Lung microvascular endothelial cell (primary cell): ENCODE results near the gene GPR17. TPM values are rescaled to one million over a fixed set of nuclear protein-coding genes. Genes with fewer than 3 reads are reported as not detected.

Experiments
- DNase-seq, 2 donors: peaks; one replicate each; pipeline versions ENCODE4 v3.0.0 to v3.0.0-alpha.2; 2010; ENCODE audit warnings: low read depth in 2 of 2
- total RNA-seq: library from RNA; depleted of rRNA; stranded (reverse); fragments of >200 nt; gene quantifications from 2 replicates; pipeline ENCODE4 v1.2.1, GENCODE V29; 2014

The GPR17 gene
- total RNA-seq, 1 donor from 2014 or later = not detected

DNA sequence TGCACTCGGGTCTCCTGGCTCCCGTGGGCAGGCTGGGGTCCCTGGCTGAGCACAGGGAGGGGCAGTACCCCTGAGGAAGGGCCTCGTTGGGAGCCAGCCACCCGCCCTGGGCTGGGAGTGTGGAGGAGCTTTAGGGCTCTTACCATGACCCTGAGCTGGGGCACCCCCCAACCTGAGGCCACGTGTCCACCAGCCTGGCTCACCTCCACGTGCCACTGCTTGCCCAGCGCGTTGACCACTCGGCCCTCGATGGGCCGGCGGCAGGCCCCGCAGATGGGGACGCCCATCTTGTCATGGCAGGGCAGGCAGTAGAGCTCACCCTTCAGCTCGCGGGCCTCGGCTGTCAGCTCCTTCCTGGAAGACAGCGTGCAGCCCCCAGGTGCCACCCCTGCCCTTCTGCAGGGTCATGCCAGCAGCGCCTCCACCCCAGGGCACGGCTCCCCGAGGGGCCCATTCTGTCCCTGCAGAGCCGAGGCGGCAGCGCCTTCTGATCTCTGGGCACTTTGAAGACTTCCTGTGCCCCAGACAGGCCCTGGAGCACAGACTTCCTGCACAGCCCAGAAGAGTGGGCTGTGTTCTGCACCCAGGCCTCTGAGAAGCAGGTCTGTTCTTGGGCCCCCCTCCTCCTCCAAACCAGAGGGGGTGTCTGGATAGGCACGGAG, 4.0 kb upstream of the GPR17 start:
- DNase-seq = no peak

DNA sequence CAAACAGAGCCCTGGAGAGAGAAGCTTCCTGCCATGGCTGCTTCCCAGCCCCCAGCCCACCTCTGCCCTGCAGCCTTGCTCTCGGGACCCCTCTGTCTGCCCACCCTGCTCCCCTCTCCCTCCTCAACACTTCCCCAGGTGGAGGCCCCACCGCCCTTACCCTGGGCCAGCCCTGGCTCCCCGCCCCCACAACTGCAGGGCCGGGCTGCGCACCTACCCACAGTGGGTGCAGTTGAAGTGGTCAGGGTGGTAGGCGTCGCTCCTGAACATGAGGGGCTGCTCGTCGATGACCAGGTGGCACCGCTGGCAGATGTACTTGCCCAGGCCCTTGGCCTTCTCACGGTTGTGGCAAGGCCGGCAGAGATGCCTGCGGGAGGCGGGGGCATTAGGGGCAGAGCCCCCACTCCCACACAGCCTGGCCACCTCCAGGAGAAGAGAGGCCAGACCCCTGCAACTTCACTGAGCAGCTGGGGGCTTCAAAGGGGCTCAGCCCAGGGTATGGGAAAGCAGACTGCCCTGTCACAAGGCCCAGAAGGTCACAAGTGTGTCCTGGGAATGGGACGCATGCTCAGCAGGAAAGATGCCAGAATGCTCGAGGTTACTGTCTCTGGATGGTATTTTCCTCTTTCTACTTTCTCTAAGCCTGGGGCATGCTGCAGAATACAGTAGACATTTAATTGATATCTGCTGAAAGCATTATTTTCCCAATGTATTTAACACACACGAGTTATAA, 3.1 kb upstream of the GPR17 start:
- DNase-seq = no peak

DNA sequence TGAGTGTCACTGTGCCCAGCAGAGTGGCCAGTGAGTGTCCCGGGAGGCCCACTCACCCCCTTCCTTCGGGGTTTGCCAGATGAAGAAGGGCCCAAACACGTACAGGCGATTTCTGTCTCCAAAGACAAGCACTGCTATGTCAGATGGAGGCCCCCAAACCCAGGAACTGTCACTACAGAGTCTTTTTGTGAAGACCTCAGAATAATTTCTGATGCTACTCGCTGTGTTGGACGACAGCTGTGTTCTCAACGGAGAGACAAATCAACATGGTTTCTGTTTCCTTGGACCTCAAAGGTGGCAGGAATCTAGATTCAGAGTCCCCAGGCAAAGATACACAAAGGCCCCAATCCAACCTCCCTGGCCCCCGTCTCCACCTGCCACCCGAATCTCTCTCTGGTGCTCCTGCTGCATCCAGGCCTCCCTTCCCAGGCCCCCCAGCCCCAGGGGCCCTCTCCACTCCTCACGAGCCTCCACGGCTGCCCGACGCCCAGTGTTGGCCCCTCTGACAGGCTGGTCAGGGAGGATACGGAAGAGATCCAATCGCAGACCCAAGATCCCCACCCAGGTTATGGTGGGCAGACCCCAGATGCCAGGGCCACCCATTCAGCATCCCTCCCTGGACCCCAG, 2.4 kb upstream of the GPR17 start:
- no peak for DNase-seq

DNA sequence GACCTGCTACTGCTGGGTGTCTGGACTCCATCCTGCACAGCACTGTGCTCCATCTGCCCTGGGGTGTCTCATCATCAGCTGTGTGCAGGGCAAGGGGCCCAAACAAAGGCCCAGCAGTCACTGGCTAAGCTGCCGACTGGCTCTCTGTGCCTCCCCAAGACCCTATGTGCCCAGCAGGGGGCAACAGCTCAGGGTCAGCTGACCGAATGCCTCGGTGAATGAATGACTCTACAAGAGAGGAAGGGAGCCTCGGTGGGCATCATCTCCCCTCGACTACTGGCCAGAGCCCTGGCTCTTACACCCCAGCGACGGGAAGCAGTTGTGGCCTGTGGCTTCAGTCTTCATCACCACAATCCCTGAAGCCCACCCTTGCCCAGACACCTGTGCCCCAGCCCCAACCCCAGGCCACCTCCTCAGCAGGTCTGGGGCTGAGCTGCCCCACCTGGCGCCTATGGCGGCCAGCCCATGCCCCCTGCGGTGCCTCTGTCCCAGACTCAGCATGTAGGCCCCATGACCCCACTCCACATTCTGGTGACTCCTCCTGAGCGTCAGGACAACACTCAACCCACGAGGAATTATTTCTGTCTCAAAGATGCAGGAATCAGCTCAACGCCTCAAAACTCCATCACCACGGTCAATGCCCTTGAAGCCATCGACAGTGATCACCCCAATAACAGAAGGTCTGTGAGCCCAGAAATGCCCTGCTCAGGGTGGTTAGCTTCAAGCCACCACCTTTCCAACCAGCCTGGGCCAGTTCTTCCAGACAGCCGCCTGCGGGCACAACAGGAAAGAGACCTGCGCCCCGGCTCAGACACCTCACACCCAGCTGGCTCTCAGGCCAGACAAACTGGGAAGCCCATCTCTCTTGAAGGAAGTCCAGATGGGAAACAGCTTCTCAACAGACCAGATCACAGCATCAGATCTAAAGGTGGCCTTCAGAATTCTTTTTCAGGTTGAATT, 1.6 kb upstream of the GPR17 start:
- peak in 1 of 2 donors; percentile 47 for DNase-seq

DNA sequence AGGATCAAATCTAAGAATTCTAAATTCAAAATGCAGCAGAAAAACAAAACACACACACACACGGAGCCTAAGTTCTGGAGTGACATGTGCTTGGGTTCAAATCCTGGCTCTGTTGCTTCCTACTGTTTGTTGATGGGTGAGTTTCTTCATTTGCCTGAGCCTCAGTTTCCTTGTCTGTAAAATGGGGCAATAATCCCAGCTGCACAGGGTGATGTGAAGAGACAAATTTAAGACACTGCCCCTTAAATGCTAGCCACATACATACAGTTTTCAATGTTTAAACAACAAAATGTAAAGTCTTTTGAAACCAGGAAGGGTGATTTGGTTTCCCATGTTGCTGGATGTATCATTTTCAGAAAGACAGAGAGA, 943 bp upstream of the GPR17 start:
- no peak for DNase-seq

DNA sequence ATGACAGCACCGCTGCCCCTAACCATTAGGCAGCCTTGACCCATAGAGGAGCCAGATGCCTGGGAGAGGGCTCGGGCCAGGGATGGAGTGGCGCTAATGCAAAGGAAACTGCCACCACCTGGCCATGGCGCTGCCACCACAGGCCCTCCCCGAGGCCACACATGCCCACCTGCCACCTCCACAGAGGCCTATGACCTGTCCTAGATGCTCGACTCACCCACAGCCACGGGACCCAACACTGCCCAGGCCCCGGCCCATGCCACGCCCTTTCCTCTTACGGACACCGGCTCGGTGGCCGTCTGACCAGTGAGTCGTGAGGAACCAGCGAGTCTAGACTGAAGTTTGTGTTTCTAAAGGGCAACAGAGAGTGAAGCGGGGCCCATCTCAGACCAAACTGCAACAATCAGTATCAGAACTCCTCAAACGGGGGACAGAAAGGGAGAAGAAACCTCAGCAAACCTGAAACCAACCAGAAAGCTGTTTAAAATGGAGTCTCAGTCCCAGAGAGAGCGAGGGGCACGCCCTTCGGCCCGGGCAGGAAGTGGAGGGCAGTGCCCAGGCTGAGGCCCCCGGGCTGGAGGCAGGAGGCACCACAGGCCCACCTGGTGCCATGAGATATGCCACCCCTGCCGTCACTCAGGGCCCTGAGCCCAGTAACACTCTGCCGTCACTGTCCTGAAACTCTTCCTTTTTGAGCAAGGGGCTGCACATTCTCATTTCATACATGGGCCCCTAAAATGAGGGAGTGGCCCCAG, 711 bp downstream of the GPR17 start:
- DNase-seq = peak in 1 of 2 donors; percentile 51

DNA sequence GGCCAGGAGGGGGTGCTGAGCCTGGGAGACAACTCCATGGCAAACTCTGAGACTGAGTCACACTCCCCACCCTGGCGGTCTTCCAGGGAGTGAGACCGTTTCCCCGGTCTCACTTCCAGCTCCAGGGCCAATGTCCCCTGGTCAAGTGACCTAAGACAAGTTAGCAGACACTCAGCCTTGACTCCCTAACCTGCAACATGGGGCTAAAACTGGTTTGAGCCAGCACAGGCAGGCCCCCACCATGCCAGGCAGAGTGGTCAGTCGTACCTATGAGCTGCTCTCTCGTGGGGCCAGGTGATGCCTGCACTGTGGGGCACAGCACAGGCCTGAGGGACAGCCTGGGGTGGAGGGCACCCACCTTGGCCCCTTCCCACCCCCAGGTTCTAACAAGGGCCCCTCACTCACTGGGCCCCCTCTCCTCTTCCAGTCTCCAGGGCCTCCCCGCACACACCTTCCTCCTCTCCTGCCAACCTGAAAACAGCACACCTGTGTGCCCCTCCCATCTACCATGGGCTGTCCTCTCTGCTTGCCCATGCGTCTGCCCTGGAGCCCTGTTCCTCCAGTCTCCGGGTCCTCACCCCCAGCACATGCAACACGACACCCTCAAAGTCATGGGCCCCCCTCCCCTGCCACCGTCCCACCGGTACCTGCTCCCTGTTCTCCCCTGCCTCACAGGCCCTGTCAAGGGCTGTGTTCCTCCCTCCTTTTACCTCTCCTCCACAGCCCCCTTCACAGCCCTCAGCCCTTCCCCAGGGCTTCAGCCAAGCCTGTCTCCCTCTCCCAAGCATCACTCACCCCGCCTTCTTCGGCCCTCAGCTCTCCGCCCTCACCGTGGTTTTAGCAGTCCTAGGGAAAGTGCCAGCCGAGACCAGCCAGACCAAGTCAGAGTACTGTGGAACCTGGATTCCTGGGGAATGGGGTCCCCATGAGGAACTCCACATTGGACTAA, 1.6 kb downstream of the GPR17 start:
- DNase-seq = peak; percentile 50 to 82

DNA sequence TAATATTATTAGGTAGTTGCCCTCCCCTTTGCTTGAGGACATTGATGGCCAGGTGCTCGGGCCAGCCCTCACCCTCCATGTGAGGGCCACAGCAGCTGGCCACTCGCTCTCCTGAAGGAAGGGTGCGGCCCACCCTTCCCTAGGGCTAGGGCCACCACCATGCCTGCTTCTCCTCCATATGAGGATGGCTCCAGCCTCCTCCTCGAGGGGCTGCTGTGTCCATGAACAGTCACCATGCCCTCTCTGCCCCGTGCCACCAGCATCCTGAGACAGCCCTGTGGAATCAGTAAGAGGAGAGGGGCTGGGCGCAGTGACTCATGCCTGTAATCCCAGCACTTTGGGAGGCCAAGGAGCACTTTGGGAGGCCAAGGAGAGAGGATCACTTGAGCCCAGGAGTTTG, 2.4 kb downstream of the GPR17 start:
- DNase-seq = no peak

DNA sequence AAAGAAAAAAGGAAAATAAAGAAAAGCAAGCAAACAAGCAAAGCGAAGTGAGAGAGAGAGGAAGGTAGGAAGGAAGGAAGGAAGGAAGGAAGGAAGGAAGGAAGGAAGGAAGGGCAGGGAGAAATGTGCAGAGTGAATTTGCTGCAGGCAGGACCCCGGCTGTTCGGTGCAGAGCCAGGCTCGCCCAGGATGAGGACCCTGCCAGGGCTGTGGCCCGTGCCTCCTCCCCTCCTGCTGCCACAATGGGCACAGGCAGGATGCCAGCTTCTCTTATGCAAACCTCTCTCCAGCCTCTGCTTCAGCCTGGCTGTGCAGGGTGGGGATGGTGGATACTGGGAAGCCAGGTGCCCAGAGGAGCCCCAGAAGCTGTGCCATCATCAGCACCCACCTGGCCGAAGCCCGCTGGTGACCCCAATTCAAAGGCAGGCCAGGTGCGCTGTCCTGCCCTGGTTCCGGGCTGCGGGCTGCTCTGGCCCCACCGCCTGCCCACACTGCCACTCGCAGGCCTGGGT, 3.2 kb downstream of the GPR17 start:
- no peak for DNase-seq

DNA sequence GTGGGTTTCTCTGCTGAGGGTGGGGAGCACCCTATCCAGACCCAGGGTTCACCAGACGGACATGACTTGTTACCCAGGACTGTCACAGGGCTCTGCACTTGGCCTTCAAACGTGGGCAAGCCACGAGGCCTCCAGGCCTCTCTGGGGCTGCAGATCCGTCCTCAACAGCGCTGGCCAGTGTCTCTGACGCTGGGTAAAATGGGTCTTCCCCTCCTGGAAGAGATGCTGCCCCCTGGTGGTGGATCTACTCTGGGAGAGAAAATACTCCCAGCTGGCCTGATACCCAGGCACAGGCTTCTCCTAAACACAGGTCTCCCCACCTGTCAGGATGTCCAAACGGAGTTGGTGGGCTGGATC, 3.7 kb downstream of the GPR17 start:
- peak; percentile 89 for DNase-seq

DNA sequence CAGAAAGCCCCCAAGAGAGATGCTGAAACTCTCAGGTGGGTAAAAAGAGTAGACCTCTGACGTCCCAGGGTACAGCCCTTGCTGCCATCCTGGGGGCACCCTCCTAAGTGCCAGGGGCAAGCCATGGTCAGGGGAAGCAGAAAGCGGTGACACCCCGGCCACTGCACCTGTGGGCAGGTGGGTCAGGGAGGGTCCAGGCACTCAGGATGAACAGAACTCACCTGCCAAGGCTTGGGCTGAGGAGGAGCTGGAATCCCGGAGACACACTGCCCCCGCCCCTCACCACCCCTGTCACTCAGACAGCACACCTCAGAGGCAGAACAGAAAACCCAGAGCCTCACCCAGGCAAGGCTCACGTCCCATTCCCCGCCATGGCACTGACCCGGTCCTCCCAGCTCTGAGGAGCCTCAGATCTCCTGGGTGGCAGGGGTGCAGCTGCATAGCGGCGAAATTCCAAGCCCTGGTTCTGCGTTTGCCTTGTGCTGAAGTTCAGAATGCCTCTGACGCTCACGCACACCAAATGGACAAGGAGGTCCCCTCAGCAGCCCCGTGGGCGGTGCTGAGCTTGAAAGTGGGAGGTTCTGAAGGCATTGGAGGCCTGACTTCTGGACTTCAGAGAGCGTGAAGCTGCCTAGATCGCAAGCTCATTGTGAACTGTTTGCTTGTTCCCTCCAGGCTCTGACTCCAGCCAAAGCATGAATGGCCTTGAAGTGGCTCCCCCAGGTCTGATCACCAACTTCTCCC, 4.3 kb downstream of the GPR17 start:
- DNase-seq = no peak

DNA sequence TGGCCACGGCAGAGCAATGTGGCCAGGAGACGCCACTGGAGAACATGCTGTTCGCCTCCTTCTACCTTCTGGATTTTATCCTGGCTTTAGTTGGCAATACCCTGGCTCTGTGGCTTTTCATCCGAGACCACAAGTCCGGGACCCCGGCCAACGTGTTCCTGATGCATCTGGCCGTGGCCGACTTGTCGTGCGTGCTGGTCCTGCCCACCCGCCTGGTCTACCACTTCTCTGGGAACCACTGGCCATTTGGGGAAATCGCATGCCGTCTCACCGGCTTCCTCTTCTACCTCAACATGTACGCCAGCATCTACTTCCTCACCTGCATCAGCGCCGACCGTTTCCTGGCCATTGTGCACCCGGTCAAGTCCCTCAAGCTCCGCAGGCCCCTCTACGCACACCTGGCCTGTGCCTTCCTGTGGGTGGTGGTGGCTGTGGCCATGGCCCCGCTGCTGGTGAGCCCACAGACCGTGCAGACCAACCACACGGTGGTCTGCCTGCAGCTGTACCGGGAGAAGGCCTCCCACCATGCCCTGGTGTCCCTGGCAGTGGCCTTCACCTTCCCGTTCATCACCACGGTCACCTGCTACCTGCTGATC, 4.9 kb downstream of the GPR17 start:
- DNase-seq = no peak

DNA sequence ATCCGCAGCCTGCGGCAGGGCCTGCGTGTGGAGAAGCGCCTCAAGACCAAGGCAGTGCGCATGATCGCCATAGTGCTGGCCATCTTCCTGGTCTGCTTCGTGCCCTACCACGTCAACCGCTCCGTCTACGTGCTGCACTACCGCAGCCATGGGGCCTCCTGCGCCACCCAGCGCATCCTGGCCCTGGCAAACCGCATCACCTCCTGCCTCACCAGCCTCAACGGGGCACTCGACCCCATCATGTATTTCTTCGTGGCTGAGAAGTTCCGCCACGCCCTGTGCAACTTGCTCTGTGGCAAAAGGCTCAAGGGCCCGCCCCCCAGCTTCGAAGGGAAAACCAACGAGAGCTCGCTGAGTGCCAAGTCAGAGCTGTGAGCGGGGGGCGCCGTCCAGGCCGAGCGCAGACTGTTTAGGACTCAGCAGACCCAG, 5.4 kb downstream of the GPR17 start:
- no peak for DNase-seq

DNA sequence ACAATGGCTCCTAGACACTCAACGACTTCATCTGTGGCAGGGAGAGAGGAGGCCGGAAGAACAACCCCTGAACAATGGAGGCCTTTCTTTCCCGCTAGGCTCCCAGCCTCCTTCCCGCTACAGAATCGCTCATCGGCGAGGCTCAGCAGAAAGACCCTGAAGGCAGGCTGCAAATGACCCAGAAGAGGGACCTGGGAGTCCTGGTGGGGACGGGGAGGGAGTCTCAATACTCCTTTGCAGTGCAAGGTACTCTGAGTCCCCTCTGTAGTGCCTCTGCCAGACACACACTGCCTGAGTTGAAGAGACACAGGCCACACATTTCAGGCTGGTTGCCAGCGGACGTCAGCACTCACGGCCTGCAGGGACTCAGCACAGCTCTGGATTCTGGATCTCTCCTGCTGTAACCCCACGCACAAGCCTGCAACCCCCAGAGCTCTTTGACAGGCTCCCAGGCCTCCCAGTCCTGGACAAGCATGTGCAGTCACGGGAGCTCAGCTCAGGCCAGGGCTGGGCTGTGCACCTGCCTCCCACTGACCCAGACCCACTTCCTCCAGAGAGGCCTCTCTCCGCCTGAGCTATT, 6.1 kb downstream of the GPR17 start:
- peak in 1 of 2 donors; percentile 48 for DNase-seq

DNA sequence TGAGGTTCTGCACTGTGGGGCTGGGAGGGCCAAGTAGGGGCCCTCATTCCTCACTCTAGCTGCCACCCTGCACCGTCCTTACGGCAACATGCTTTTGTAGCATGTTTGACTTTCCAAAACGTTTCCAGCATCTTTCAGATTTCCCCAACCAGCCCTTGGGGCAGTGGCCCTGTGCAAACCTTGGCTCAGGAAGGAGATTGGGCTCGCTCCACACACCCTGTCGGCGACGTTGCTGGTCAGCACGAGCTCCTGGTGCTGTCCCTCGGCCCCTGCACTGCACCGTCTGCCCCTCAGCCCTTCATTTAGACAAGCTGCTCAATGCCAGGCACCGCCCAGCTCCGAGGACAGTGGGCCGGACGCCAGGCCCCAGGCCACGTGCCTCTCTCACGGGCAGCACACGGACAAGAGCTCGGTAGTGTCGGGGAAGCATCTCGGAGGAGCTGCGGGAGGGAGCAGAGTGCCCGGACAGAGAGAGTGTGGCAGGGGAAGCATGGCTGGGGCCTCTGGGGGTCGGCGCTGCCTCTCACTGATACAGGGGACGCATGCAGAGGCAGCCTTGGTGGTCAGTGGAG, 6.9 kb downstream of the GPR17 start:
- no peak for DNase-seq

DNA sequence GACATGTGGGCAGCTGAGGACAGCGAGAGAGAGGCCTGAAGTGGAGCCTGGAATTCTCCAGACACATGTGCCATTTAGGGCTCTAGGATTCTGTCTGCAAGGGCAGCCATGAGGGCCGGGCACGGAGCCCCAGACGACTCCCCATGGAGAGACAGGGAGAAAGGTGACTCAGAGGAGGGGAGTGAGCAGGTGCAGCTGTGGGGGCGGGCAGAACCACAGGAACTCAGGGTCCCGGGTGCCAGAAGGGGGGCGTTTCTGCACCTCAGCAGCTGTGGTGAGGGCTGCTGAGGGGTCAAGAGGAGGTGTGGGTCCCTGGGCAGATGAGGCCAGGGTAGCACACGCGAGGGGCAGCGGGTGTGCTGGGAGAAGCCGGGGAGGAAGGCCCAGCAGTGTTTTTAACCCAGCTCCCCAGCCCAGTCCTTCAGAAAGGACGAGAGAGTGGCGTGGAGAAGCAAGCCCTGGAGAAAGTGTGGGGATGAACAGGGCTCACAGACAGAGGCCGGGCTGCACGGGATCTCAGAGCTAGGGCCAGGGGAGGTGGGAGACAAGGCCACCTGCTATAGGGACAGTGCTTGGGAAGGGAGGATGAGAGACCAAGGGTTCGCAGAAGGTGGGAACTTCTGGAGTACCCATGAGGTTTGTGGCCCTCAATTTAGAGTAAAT, 7.6 kb downstream of the GPR17 start:
- no peak for DNase-seq
